Inferior parietal cortex (tissue), 1 donor: ENCODE measurements around the gene IWS1.

Source experiments
- DNase-seq: peaks from one replicate; pipeline ENCODE4 v3.0.0-alpha.2; 2016; ENCODE audit errors: extremely low spot score

The IWS1 gene

GRCh38 chr2:127498386-127498785 lies 27.9 kb downstream of the IWS1 start:
- DNase-seq = no peak

- DNase-seq = no peak
Measured at GRCh38 chr2:127490283-127490682, 36.0 kb downstream of the IWS1 start.

- DNase-seq = no peak
Measured at GRCh38 chr2:127486247-127487058, 39.8 kb downstream of the IWS1 start.

- DNase-seq = no peak
Measured at GRCh38 chr2:127485694-127486071, 40.6 kb downstream of the IWS1 start.

GRCh38 chr2:127485051-127485693 lies 41.1 kb downstream of the IWS1 start:
- DNase-seq = no peak

- DNase-seq = no peak
Measured at GRCh38 chr2:127482031-127482430, 44.3 kb downstream of the IWS1 start.

GRCh38 chr2:127479866-127480743 lies 46.2 kb downstream of the IWS1 start:
- no peak for DNase-seq

GRCh38 chr2:127479219-127479825 lies 47.0 kb downstream of the IWS1 start:
- peak; percentile 73 for DNase-seq

- DNase-seq = no peak
Measured at GRCh38 chr2:127475788-127476187, 50.5 kb downstream of the IWS1 start.

GRCh38 chr2:127472268-127472667 lies 54.0 kb downstream of the IWS1 start:
- no peak for DNase-seq

GRCh38 chr2:127471286-127471988 lies 54.9 kb downstream of the IWS1 start:
- DNase-seq = no peak

- DNase-seq = no peak
Measured at GRCh38 chr2:127469974-127470373, 56.3 kb downstream of the IWS1 start.

- DNase-seq = no peak
Measured at GRCh38 chr2:127469051-127469450, 57.2 kb downstream of the IWS1 start.

GRCh38 chr2:127465258-127465657 lies 61.0 kb downstream of the IWS1 start:
- DNase-seq = no peak

- DNase-seq = no peak
Measured at GRCh38 chr2:127464470-127465257, 61.6 kb downstream of the IWS1 start.

GRCh38 chr2:127463155-127463991 lies 62.9 kb downstream of the IWS1 start:
- no peak for DNase-seq

GRCh38 chr2:127462461-127462860 lies 63.8 kb downstream of the IWS1 start:
- DNase-seq = no peak

GRCh38 chr2:127456960-127457359 lies 69.3 kb downstream of the IWS1 start:
- no peak for DNase-seq
